GM23248 (cell line): ENCODE results near the gene PATJ. TPM values are rescaled to one million over a fixed set of nuclear protein-coding genes. Genes with fewer than 3 reads are reported as not detected.

Experiments
- DNase-seq: peaks from one replicate; pipeline ENCODE4 v3.0.0-alpha.2; 2015
- H2AFZ ChIP-seq: fragments of 200-600 bp; sonication (generic); 2 replicates; pipeline ENCODE4 v1.6.1; 2016; ENCODE audit warnings: antibody characterized with exemption
- H3F3A ChIP-seq: fragments of 200-600 bp; sonication (generic); 2 replicates; pipeline ENCODE4 v1.6.1; 2016; ENCODE audit warnings: mild to moderate bottlenecking, antibody characterized with exemption, mixed run types; ENCODE audit not compliant: insufficient read depth
- H3K27ac ChIP-seq: fragments of 200-600 bp; sonication (generic); 2 replicates; pipeline ENCODE4 v1.5.1; 2016; ENCODE audit warnings: mild to moderate bottlenecking
- H3K27me3 ChIP-seq: fragments of 200-600 bp; sonication (generic); replicated peaks from 2 replicates; pipeline ENCODE4 v1.6.1; 2016; ENCODE audit warnings: mild to moderate bottlenecking; ENCODE audit not compliant: insufficient read depth
- H3K36me3 ChIP-seq: fragments of 200-600 bp; sonication (generic); 2 replicates; pipeline ENCODE4 v1.6.1; 2016; ENCODE audit warnings: low read depth, mild to moderate bottlenecking
- H3K4me1 ChIP-seq: fragments of 200-600 bp; sonication (generic); 2 replicates; pipeline ENCODE4 v1.6.1; 2016; ENCODE audit warnings: mild to moderate bottlenecking; ENCODE audit not compliant: insufficient read depth
- H3K4me2 ChIP-seq: fragments of 200-600 bp; sonication (generic); one replicate; pipeline ENCODE4 v1.6.1; 2016; ENCODE audit warnings: mild to moderate bottlenecking; ENCODE audit not compliant: unreplicated experiment
- H3K4me3 ChIP-seq: fragments of 200-600 bp; sonication (generic); 2 replicates; pipeline ENCODE4 v1.5.1; 2016; ENCODE audit warnings: mild to moderate bottlenecking
- H3K79me2 ChIP-seq: fragments of 200-600 bp; sonication (generic); 2 replicates; pipeline ENCODE4 v1.6.1; 2016; ENCODE audit warnings: mild to moderate bottlenecking; ENCODE audit not compliant: insufficient read depth
- H3K9ac ChIP-seq: fragments of 200-600 bp; sonication (generic); 2 replicates; pipeline ENCODE4 v1.6.1; 2016; ENCODE audit warnings: mild to moderate bottlenecking
- H3K9me2 ChIP-seq: fragments of 200-600 bp; sonication (generic); 2 replicates; pipeline ENCODE4 v1.6.1; 2016; ENCODE audit warnings: mixed run types, mild to moderate bottlenecking, moderate library complexity; ENCODE audit not compliant: insufficient read depth
- H3K9me3 ChIP-seq: fragments of 200-600 bp; sonication (generic); one replicate; pipeline ENCODE4 v1.6.1; 2017; ENCODE audit warnings: low read depth
- H4K20me1 ChIP-seq: fragments of 200-600 bp; sonication (generic); 2 replicates; pipeline ENCODE4 v1.6.0; 2016; ENCODE audit not compliant: insufficient read depth
- EZH2 ChIP-seq: fragments of 200-600 bp; sonication (generic); IDR thresholded peaks from 2 replicates; pipeline ENCODE4 v1.6.1; 2018; ENCODE audit warnings: antibody characterized with exemption, mild to moderate bottlenecking; ENCODE audit not compliant: insufficient read depth, poor library complexity, severe bottlenecking
- EZH2phosphoT487 ChIP-seq: fragments of 200-600 bp; sonication (generic); IDR thresholded peaks from 2 replicates; pipeline ENCODE4 v1.6.1; 2018; ENCODE audit warnings: antibody characterized with exemption, moderate library complexity, mild to moderate bottlenecking, low read depth; ENCODE audit not compliant: insufficient read depth
- WGBS, 2 experiments: methylation state at CpG; one replicate each; pipeline ENCODE4 v1.1.6; 2015 to 2017; ENCODE audit warnings: low lambda C conversion rate in 2 of 2, low coverage in 1 of 2; ENCODE audit errors: missing lambda C conversion rate in 2 of 2; 5-methylcytosine and 5-hydroxymethylcytosine counted together
- in situ Hi-C: fragments of 300-500 bp; cut with MboI; formaldehyde crosslinking; loops from 2 replicates; pipeline ENCODE4 v1.15.0; 2020
- polyA plus RNA-seq: library from polyadenylated mRNA; unstranded; fragments of >200 nt; fragmentation: Nextera tagmentation; extraction: Ambion mirVana; gene quantifications from 2 replicates; pipeline ENCODE4 v1.2.1, GENCODE V29; 2016
- total RNA-seq: library from RNA; depleted of rRNA; stranded (reverse); fragments of >200 nt; shearing (Covaris generic); gene quantifications from 2 replicates; pipeline ENCODE4 v1.2.3, GENCODE V29; 2014

The PATJ gene
- total and polyA plus RNA-seq, 2 experiments from 2014 or later = 5.3 to 6.1 TPM

- no peaks in the 10 kb centered on the region for H3K4me1 ChIP-seq
- H4K20me1 ChIP-seq = no peaks in the 10 kb centered on the region
- H3K4me3 ChIP-seq = no peak overlapping the region
- H3F3A ChIP-seq = no peaks in the 10 kb centered on the region
- H3K9ac ChIP-seq = no peak overlapping the region
- H3K9me3 ChIP-seq = no peaks in the 10 kb centered on the region
- H3K27ac ChIP-seq = no peak overlapping the region
- no peaks in the 10 kb centered on the region for H3K9me2 ChIP-seq
- no peak overlapping the region for H2AFZ ChIP-seq
- no peaks in the 10 kb centered on the region for H3K79me2 ChIP-seq
- DNase-seq = peak; percentile 59
- TF ChIP-seq EZH2phosphoT487 (no peak), EZH2 (no peak)
- no peak overlapping the region for H3K4me2 ChIP-seq
- H3K36me3 ChIP-seq = no peaks in the 10 kb centered on the region
- in situ Hi-C loops = no loop called here
- H3K27me3 ChIP-seq = no peaks in the 10 kb centered on the region
- WGBS, 2 experiments = 65 to 74% methylated on average over 4 of the region's 4 CpGs
Observed at GRCh38 chr1:62070384-62071011, 328.2 kb downstream of the PATJ start.

GRCh38 chr1:62071695-62072094 is 329.4 kb downstream of the PATJ start:
- no peak for DNase-seq
- 91 to 92% methylated on average over 7 of the region's 7 CpGs for WGBS, 2 experiments
- Histone ChIP-seq H3K9ac (no peak overlapping the region), H2AFZ (no peak overlapping the region), H3K27me3 (no peaks in the 10 kb centered on the region), H3K4me2 (no peak overlapping the region), H3K27ac (no peak overlapping the region), H3K4me3 (no peak overlapping the region), H3K36me3 (no peaks in the 10 kb centered on the region), H3K9me2 (no peaks in the 10 kb centered on the region), H3K4me1 (no peaks in the 10 kb centered on the region), H3F3A (no peaks in the 10 kb centered on the region), H3K9me3 (no peaks in the 10 kb centered on the region), H4K20me1 (no peaks in the 10 kb centered on the region), H3K79me2 (no peaks in the 10 kb centered on the region)
- in situ Hi-C loops = no loop called here
- TF ChIP-seq EZH2 (no peak), EZH2phosphoT487 (no peak)

- TF ChIP-seq EZH2 (no peak), EZH2phosphoT487 (no peak)
- Histone ChIP-seq H3K4me2 (no peak overlapping the region), H3K9ac (no peak overlapping the region), H2AFZ (no peak overlapping the region), H3K9me2 (no peaks in the 10 kb centered on the region), H3K36me3 (no peaks in the 10 kb centered on the region), H3K4me1 (no peaks in the 10 kb centered on the region), H3F3A (no peaks in the 10 kb centered on the region), H3K27me3 (no peaks in the 10 kb centered on the region), H4K20me1 (no peaks in the 10 kb centered on the region), H3K4me3 (no peak overlapping the region), H3K79me2 (no peaks in the 10 kb centered on the region), H3K9me3 (no peaks in the 10 kb centered on the region), H3K27ac (no peak overlapping the region)
- in situ Hi-C loops = no loop called here
- WGBS, 2 experiments = 64 to 67% methylated on average over 3 of the region's 3 CpGs
- DNase-seq = peak; percentile 50
Observed at GRCh38 chr1:62076286-62076685, 334.0 kb downstream of the PATJ start.

GRCh38 chr1:62077821-62078220 is 335.5 kb downstream of the PATJ start:
- H3K4me3 ChIP-seq = no peak overlapping the region
- no peaks in the 10 kb centered on the region for H4K20me1 ChIP-seq
- no peak for DNase-seq
- WGBS, 2 experiments = 81 to 84% methylated on average over 1 of the region's 1 CpG
- H3K27me3 ChIP-seq = no peaks in the 10 kb centered on the region
- H3K9me2 ChIP-seq = no peaks in the 10 kb centered on the region
- no peak overlapping the region for H2AFZ ChIP-seq
- no peaks in the 10 kb centered on the region for H3F3A ChIP-seq
- no peak overlapping the region for H3K9ac ChIP-seq
- TF ChIP-seq EZH2phosphoT487 (no peak), EZH2 (no peak)
- no peaks in the 10 kb centered on the region for H3K79me2 ChIP-seq
- no peaks in the 10 kb centered on the region for H3K4me1 ChIP-seq
- no peaks in the 10 kb centered on the region for H3K36me3 ChIP-seq
- H3K4me2 ChIP-seq = no peak overlapping the region
- H3K9me3 ChIP-seq = no peaks in the 10 kb centered on the region
- no peak overlapping the region for H3K27ac ChIP-seq
- in situ Hi-C loops = no loop called here
